Activated T-cell treated with anti-CD3 and anti-CD28 coated beads, Interleukin-2, amount 50 U/mL, for 72 hours (primary cell): Measurements from ENCODE around the gene NCK1. TPM values are rescaled to one million over a fixed set of nuclear protein-coding genes. Genes with fewer than 3 reads are reported as not detected.

Experiments
- ATAC-seq, 2 donors: fragments of 150-1000 bp; cut with Tn5 transposase; replicated peaks in 1 of 2; 2 replicates each; pipeline ENCODE4 v1.10.0; 2021; ENCODE audit warnings: moderate library complexity in 2 of 2, mild to moderate bottlenecking in 1 of 2
- DNase-seq, 2 donors: peaks; one replicate each; pipeline ENCODE4 v3.0.0; 2021 to 2022; ENCODE audit warnings: mixed read lengths in 1 of 2
- H3K27ac Mint-ChIP-seq: one replicate; pipeline ENCODE4 v1.8.0; 2022; ENCODE audit warnings: mild to moderate bottlenecking, moderate library complexity, mixed read lengths
- H3K27me3 Mint-ChIP-seq: one replicate; pipeline ENCODE4 v1.8.0; 2022; ENCODE audit warnings: low read depth, mixed read lengths
- H3K36me3 Mint-ChIP-seq, 2 donors: one replicate each; pipeline ENCODE4 v1.8.0; 2022; ENCODE audit warnings: mixed read lengths in 2 of 2, mild to moderate bottlenecking in 1 of 2; ENCODE audit not compliant: insufficient read depth in 2 of 2
- H3K4me1 Mint-ChIP-seq: one replicate; pipeline ENCODE4 v1.8.0; 2022; ENCODE audit warnings: low read depth, mixed read lengths
- H3K4me3 Mint-ChIP-seq, 2 donors: one replicate each; pipeline ENCODE4 v1.8.0; 2022; ENCODE audit warnings: mild to moderate bottlenecking in 2 of 2, mixed read lengths in 2 of 2, moderate library complexity in 2 of 2
- H3K9me3 Mint-ChIP-seq, 2 donors: one replicate each; pipeline ENCODE4 v1.8.0; 2022; ENCODE audit warnings: mixed read lengths in 2 of 2
- total RNA-seq, 2 donors: library from RNA; stranded (reverse); gene quantifications; one replicate each; pipeline ENCODE4 v1.2.3, GENCODE V29; 2022

Gene NCK1
- total RNA-seq, 2 donors from 2014 or later, result 45.8 to 46.6 TPM

DNA sequence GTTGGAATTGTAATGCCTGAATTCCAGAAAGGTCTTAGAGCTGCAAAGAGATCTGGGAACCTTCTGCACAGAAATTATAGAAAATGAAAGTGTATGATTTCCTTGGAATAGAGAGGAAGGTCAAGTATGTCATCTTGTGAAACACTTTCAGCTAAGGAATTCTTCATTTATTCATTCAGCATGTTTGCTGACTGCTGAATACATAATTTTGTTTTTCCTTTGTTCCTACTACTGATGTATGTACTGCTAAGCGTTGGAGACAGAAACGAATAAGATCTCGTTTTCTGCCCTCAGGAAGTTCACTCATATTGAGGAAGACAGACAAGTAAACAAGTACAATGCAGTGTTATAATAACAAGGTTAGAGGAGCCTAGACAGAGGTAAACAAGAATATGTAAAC lies 81.4 kb downstream of the NCK1 start:
- peak overlapping the region in 1 of 2 donors; percentile 2 for H3K4me3 Mint-ChIP-seq
- no peaks in the 10 kb centered on the region for H3K9me3 Mint-ChIP-seq
- no peaks in the 10 kb centered on the region for H3K27me3 Mint-ChIP-seq
- H3K36me3 Mint-ChIP-seq, result peaks cover 3 to 8% of the 10 kb centered on the region in 2 donors
- DNase-seq (no peak), ATAC-seq (no peak)
- peaks cover 36% of the 10 kb centered on the region for H3K4me1 Mint-ChIP-seq
- peak overlapping the region; percentile 78 for H3K27ac Mint-ChIP-seq

DNA sequence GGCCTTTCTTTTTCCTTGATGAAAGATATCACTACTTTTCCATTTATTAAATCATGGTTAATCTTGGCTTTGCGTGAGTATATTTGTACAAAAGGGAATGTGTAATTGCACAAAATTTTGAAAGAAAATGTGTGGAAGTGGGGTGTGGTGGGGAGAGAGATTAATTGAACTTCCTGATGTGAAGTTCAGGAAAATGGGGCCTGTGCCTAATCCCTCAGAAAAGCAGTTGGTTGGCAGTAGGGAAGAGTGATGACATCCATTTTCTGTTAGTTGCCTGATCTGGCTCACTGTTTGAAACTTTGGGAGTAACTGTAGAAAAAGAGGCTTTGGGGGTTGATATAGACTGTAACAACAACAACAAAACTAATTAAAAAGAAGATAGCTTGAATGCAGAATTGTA lies 85.0 kb downstream of the NCK1 start:
- no peaks in the 10 kb centered on the region for H3K27me3 Mint-ChIP-seq
- peaks cover 3 to 7% of the 10 kb centered on the region in 2 donors for H3K36me3 Mint-ChIP-seq
- ATAC-seq (no peak), DNase-seq (no peak)
- H3K27ac Mint-ChIP-seq, result peak overlapping the region; percentile 36
- H3K4me3 Mint-ChIP-seq, result no peak overlapping the region
- no peaks in the 10 kb centered on the region for H3K9me3 Mint-ChIP-seq
- peaks cover 15% of the 10 kb centered on the region for H3K4me1 Mint-ChIP-seq

DNA sequence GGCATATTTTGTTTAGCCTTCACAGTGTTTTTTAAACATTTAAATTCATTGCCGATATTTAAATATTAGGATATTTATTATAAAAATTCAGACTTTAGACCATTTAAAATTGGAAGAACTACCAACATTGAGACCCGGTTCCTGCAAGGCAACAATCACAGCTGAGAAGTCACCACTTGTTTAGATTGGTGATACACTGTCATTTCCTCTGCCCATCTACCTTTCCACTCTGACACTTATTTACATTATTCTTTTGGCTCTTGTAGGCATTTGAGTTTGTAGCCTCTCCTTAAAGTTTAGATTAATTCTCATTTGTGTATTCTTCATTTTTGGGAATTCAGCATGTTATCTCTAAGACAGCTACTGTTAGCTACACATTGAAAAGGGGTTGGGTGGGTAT lies 85.5 kb downstream of the NCK1 start:
- ATAC-seq, result no peak
- H3K36me3 Mint-ChIP-seq, result peaks cover 3 to 7% of the 10 kb centered on the region in 2 donors
- H3K4me1 Mint-ChIP-seq, result peaks cover 12% of the 10 kb centered on the region
- H3K4me3 Mint-ChIP-seq, result no peak overlapping the region
- no peaks in the 10 kb centered on the region for H3K27me3 Mint-ChIP-seq
- H3K27ac Mint-ChIP-seq, result peak overlapping the region; percentile 94
- H3K9me3 Mint-ChIP-seq, result no peaks in the 10 kb centered on the region
- no peak for DNase-seq

DNA sequence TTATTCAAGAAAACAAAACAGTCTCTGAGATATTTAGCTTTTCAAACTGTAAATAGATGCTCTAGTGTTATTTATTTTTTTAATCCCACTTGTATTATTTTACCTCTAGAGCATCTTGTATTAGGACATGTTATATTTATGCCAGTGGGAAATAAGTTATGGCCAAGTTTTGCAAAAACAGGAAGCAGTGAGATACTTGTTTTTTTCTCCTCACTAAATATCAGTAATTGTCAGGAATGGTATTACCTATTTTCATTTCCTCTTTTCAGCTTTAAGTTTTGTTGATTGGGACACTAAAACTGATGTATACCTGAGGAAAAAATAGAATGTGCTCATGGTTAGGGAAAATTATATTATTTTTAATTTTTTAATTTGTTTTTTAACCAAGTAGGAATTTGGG lies 87.1 kb downstream of the NCK1 start:
- DNase-seq (no peak), ATAC-seq (no peak)
- Mint-ChIP-seq H3K9me3 (no peaks in the 10 kb centered on the region), H3K4me1 (no peaks in the 10 kb centered on the region), H3K36me3 (peaks cover 0 to 5% of the 10 kb centered on the region in 2 donors), H3K27me3 (no peaks in the 10 kb centered on the region), H3K4me3 (no peak overlapping the region), H3K27ac (no peak overlapping the region)

DNA sequence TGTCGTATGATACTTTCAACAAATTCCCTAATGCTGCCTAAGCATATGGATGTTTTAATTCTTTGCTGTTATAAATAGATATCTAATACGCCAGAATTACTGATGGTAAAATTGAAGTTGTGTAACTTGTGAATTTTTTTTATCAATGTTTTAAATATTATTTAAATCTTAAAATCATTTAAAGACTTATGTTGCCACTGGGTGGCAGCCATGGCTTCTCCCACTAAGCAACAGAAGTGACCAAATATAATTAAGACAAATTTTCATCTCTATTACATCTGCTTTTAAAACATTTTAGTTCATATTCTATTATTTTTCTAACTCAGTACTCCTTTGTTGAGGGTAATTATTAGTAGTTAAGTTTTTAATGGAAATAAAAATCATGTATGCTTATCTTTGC lies 87.7 kb downstream of the NCK1 start:
- Mint-ChIP-seq H3K36me3 (peaks cover 0 to 5% of the 10 kb centered on the region in 2 donors), H3K9me3 (no peaks in the 10 kb centered on the region), H3K4me1 (peaks cover under 1% of the 10 kb centered on the region), H3K4me3 (no peak overlapping the region), H3K27ac (no peak overlapping the region), H3K27me3 (no peaks in the 10 kb centered on the region)
- DNase-seq (no peak), ATAC-seq (no peak)

DNA sequence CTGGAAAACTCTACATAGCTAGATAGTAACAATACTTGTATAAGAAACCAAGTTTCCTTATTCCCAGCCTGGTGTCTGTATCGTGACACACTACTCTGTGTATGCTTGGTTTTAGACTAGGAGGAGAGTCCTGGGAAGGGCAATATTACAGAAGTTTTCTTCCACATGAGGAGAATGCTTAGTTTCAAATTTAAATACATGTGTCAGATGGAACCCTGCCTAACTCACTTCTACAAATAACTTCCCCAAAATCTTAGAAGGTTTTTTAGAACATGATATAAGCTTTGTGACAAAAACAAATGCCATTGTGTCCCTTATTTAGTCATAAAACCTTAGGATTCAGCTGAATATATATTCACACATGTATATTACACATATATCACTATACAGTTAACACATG lies 88.6 kb downstream of the NCK1 start:
- ATAC-seq (no peak), DNase-seq (no peak)
- Mint-ChIP-seq H3K27me3 (no peaks in the 10 kb centered on the region), H3K4me3 (no peak overlapping the region), H3K36me3 (peaks cover 0 to 2% of the 10 kb centered on the region in 2 donors), H3K9me3 (no peaks in the 10 kb centered on the region), H3K4me1 (peaks cover 9% of the 10 kb centered on the region), H3K27ac (no peak overlapping the region)

DNA sequence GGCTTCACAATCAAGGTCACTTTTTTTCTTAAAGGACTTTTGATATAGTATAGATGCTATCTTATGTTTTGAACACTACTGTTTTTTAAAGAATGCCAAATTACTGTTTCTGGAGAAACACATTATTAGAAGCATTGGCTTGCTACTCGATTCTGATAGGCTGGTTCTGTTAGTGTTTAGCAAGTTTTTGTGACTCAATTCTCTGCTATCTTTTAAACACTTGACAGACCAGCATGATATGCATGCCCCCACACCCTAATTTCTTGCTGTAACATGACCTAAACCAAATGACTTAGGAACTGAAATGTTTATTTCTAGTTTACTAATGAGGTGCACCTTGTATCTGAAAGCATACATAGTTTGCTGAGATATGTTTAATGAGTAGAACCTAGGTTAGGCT lies 90.3 kb downstream of the NCK1 start:
- Mint-ChIP-seq H3K27me3 (no peaks in the 10 kb centered on the region), H3K36me3 (no peaks in the 10 kb centered on the region), H3K4me3 (no peak overlapping the region), H3K27ac (no peak overlapping the region), H3K9me3 (no peaks in the 10 kb centered on the region), H3K4me1 (peaks cover 9% of the 10 kb centered on the region)
- no peak for ATAC-seq
- DNase-seq, result no peak

DNA sequence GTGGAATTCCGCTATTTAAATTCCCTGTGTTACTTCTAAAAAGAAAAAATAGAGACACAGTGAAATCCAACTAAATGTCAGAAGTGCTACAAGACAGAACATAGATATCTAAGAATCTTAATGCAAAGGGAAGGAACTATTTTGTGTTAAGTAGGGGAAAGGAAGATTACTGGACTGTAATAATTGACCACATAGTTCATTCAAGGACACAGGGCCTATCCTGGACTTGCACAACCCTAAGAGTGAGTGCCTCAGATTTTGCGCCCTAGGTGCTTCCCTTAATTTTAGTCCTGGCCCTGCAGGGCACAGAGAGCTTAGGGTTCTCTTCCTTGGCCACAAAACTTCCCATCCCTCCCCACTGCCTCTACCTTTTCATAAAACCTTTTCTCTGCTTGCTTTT lies 92.2 kb downstream of the NCK1 start:
- no peak overlapping the region for H3K4me3 Mint-ChIP-seq
- H3K36me3 Mint-ChIP-seq, result no peaks in the 10 kb centered on the region
- H3K27me3 Mint-ChIP-seq, result no peaks in the 10 kb centered on the region
- ATAC-seq, result no peak
- no peaks in the 10 kb centered on the region for H3K9me3 Mint-ChIP-seq
- DNase-seq, result no peak
- no peak overlapping the region for H3K27ac Mint-ChIP-seq
- peaks cover 9% of the 10 kb centered on the region for H3K4me1 Mint-ChIP-seq

DNA sequence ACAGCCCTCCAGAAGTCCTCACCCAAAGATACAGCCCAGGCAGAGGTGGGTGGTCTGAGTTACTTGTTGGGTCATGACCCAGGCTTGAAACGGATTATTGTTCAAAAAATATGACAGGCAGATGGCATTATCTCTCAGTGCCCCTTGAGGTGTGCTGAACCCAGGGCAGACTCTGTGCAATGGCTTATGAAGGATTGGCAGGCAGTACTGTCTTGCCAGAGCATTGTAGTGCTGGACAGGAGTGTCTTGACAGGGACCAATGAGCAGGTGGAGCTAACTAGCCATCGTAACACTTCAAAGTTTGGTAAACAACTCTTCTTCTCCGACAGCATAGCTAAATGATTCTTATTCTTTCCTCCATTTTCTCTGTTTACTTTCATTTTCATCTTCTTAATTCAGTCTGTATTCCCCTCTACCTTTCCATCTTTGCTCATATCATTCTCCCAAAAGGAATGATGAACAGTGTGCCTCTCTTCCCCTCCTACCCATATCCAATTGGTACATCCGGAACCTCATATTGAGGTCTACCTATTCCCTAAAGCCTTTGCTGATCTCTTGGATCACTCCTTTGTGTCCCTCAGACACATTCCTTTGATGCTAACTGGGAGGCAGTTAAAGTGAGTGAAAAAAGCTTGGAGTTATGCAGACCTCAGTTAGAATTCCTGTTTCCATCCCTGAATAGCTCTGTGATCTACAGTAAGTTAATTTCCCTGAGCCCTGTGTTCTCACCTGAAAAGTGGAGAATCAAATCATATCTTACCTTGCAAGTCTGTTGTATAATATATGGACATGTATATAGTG lies 93.2 kb downstream of the NCK1 start:
- H3K4me1 Mint-ChIP-seq, result peaks cover 9% of the 10 kb centered on the region
- ATAC-seq, result no peak
- H3K9me3 Mint-ChIP-seq, result no peaks in the 10 kb centered on the region
- H3K27me3 Mint-ChIP-seq, result no peaks in the 10 kb centered on the region
- H3K4me3 Mint-ChIP-seq, result peak overlapping the region in 1 of 2 donors; percentile 1
- no peaks in the 10 kb centered on the region for H3K36me3 Mint-ChIP-seq
- peak overlapping the region; percentile 18 for H3K27ac Mint-ChIP-seq
- no peak for DNase-seq

DNA sequence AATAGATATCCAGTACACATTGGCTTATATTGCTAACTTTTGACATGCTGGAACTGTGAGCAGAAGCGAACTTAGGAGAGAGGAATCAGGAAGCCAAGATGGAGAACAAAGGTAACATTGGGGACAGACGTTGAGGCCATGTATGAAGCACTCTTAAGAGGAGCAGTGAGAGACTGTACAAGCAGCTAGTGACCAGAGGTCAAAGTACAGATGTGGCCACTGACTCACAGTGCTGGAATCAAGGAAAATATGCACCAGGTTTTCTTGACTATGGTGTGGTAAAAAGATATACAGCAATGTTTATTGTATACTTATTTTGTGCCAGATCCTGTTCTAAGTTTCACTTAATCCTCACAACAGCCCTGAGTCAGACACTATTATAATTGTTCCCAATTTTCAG lies 93.8 kb downstream of the NCK1 start:
- Mint-ChIP-seq H3K27ac (no peak overlapping the region), H3K9me3 (no peaks in the 10 kb centered on the region), H3K36me3 (no peaks in the 10 kb centered on the region), H3K4me3 (no peak overlapping the region), H3K4me1 (peaks cover 9% of the 10 kb centered on the region), H3K27me3 (no peaks in the 10 kb centered on the region)
- ATAC-seq (no peak), DNase-seq (no peak)

DNA sequence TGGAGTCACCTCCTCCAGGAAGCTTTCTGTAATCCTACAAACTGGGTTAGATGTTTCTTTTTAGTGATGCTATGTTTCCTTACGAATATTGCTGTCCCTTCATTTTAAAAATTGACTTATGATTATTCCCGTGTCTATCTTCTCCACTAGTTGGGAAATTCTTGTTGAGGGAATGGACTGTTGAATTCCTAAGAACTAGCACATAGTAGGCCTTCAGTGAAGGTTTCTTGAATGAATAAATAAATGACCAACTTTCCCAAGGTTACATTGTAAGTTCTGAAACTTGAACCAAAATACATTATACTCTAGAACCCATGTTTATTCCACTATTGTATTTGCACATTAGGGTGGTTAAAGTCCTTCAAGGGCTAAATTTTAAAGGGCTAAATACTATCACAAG lies 95.0 kb downstream of the NCK1 start:
- ATAC-seq (no peak), DNase-seq (no peak)
- peaks cover 9% of the 10 kb centered on the region for H3K4me1 Mint-ChIP-seq
- H3K36me3 Mint-ChIP-seq, result no peaks in the 10 kb centered on the region
- no peak overlapping the region for H3K27ac Mint-ChIP-seq
- no peaks in the 10 kb centered on the region for H3K27me3 Mint-ChIP-seq
- no peaks in the 10 kb centered on the region for H3K9me3 Mint-ChIP-seq
- no peak overlapping the region for H3K4me3 Mint-ChIP-seq

DNA sequence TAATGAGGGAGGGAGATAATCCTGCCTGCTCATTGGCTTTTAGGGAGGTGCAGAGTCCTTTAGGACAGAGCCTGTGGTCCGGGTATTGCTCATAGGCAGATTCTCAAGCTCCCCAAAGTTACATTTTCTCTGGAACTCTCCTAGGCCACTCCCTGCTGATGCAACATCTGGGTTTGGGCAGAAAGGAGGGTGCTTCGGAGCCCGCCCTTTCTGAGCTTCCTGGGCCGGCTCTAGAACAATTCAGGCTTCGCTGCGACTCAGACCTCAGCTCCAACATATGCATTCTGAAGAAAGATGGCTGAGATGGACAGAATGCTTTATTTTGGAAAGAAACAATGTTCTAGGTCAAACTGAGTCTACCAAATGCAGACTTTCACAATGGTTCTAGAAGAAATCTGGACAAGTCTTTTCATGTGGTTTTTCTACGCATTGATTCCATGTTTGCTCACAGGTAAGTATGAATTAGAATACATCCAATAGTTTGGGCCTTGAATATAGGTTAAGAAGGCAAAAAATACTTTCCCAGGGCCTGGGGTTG lies 95.8 kb downstream of the NCK1 start, which contains the start of gene IL20RB:
Gene IL20RB (plus strand): TSS at position 233 of the 538 bp plus-strand sequence. CDS start 131 bp downstream, at position 364.
- no peak for DNase-seq
- no peaks in the 10 kb centered on the region for H3K9me3 Mint-ChIP-seq
- ATAC-seq, result peak in 1 of 2 donors; percentile 21
- H3K36me3 Mint-ChIP-seq, result no peaks in the 10 kb centered on the region
- no peak within 1 kb of the TSS for H3K4me3 Mint-ChIP-seq
- H3K27me3 Mint-ChIP-seq, result no peaks in the 10 kb centered on the region
- H3K4me1 Mint-ChIP-seq, result peaks cover 9% of the 10 kb centered on the region
- H3K27ac Mint-ChIP-seq, result peak within 1 kb of the TSS; percentile 40

DNA sequence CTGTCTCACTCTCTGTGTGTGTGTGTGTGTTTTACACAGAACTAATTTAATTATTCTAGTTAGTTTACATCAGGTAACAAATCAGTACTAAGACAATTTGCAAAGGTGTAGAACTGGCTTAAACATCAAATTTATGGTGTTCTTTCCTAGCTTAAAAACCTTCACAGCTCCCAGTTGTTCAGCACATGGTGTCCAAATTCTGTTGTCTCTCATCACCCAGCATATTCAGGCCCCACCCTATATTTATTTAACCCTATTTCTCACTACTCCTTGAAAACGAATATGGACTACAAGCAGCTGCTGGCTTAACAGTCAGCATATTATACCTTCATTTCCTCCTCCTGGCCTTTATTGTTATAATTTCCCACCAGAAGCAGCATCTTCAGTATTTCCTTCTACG lies 96.9 kb downstream of the NCK1 start:
- no peaks in the 10 kb centered on the region for H3K36me3 Mint-ChIP-seq
- H3K4me3 Mint-ChIP-seq, result no peak overlapping the region
- no peaks in the 10 kb centered on the region for H3K9me3 Mint-ChIP-seq
- ATAC-seq (no peak), DNase-seq (no peak)
- H3K27me3 Mint-ChIP-seq, result no peaks in the 10 kb centered on the region
- peaks cover 9% of the 10 kb centered on the region for H3K4me1 Mint-ChIP-seq
- peak overlapping the region; percentile 77 for H3K27ac Mint-ChIP-seq

DNA sequence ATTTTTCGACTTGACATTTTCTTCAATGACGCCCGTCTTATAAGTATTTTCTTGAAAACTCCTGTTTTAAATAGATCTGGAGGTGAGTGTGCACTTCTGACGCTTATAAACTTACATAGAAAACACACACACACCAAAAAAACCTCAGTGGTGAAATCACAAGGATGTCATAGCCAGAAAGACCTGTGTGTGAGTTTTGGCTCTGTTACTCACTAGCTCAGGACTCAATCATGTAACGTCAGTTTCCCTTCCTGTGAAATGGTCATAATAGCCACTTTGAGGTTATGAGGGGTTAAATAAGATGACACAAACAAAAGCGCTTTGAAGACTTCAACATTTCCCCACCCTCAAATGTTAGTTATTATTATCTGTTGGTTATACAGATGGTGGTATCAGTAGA lies 97.6 kb downstream of the NCK1 start:
- no peaks in the 10 kb centered on the region for H3K36me3 Mint-ChIP-seq
- DNase-seq, result no peak
- ATAC-seq, result peak; percentile 32 to 70
- H3K4me3 Mint-ChIP-seq, result no peak overlapping the region
- H3K9me3 Mint-ChIP-seq, result no peaks in the 10 kb centered on the region
- no peaks in the 10 kb centered on the region for H3K27me3 Mint-ChIP-seq
- peak overlapping the region; percentile 77 for H3K27ac Mint-ChIP-seq
- H3K4me1 Mint-ChIP-seq, result peaks cover 9% of the 10 kb centered on the region
